Neural progenitor cell (in vitro differentiated cells): ENCODE data around the gene PPP1R16B. TPM values are rescaled to one million over a fixed set of nuclear protein-coding genes. Genes with fewer than 3 reads are reported as not detected.
A peak's percentile ranks its signal among the peaks of the same experiment; 100 is the strongest.

Experiments used
- DNase-seq: peaks from one replicate; pipeline ENCODE4 v3.0.0-alpha.2; 2016; ENCODE audit warnings: low spot score
- H2AFZ ChIP-seq: fragments of 200-600 bp; sonication (generic); replicated peaks from 2 replicates; pipeline ENCODE4 v1.6.1; 2016; ENCODE audit warnings: antibody characterized with exemption
- H3F3A ChIP-seq: fragments of 200-600 bp; sonication (generic); 2 replicates; pipeline ENCODE4 v1.6.1; 2016; ENCODE audit warnings: antibody characterized with exemption, low read depth
- H3K27ac ChIP-seq: fragments of 200-600 bp; sonication (generic); 2 replicates; pipeline ENCODE4 v1.5.1; 2016; ENCODE audit warnings: mild to moderate bottlenecking
- H3K27me3 ChIP-seq: fragments of 200-600 bp; sonication (generic); 2 replicates; pipeline ENCODE4 v1.6.1; 2016; ENCODE audit warnings: mild to moderate bottlenecking, moderate library complexity
- H3K36me3 ChIP-seq: fragments of 200-600 bp; sonication (generic); 2 replicates; pipeline ENCODE4 v1.5.1; 2016
- H3K4me1 ChIP-seq: fragments of 200-600 bp; sonication (generic); 2 replicates; pipeline ENCODE4 v1.6.1; 2016; ENCODE audit warnings: mixed run types
- H3K4me2 ChIP-seq: fragments of 200-600 bp; sonication (generic); 2 replicates; pipeline ENCODE4 v1.6.1; 2016
- H3K4me3 ChIP-seq: fragments of 200-600 bp; sonication (generic); 2 replicates; pipeline ENCODE4 v1.5.1; 2016
- H3K79me2 ChIP-seq: fragments of 200-600 bp; sonication (generic); 2 replicates; pipeline ENCODE4 v1.6.1; 2016; ENCODE audit warnings: low read depth
- H3K9ac ChIP-seq: fragments of 200-600 bp; sonication (generic); 2 replicates; pipeline ENCODE4 v1.6.1; 2016
- H3K9me3 ChIP-seq: fragments of 200-600 bp; sonication (generic); 2 replicates; pipeline ENCODE4 v1.5.1; 2016; ENCODE audit warnings: low read depth
- H4K20me1 ChIP-seq: fragments of 200-600 bp; sonication (generic); 2 replicates; pipeline ENCODE4 v1.6.1; 2016; ENCODE audit warnings: low read depth
- H3K27ac Mint-ChIP-seq: 3 replicates; pipeline ENCODE4 v1.8.0; 2021; ENCODE audit warnings: mixed read lengths
- H3K27me3 Mint-ChIP-seq: 2 replicates; pipeline ENCODE4 v1.8.0; 2022; ENCODE audit warnings: low read depth, mild to moderate bottlenecking, inconsistent platforms, moderate library complexity, mixed read lengths; ENCODE audit not compliant: insufficient read depth
- H3K36me3 Mint-ChIP-seq: 3 replicates; pipeline ENCODE4 v1.8.0; 2021; ENCODE audit warnings: mixed read lengths
- H3K4me1 Mint-ChIP-seq: 3 replicates; pipeline ENCODE4 v1.8.0; 2021; ENCODE audit warnings: mixed read lengths
- H3K4me3 Mint-ChIP-seq: 3 replicates; pipeline ENCODE4 v1.8.0; 2021; ENCODE audit warnings: mild to moderate bottlenecking, moderate library complexity, mixed read lengths
- H3K9me3 Mint-ChIP-seq: 3 replicates; pipeline ENCODE4 v1.8.0; 2020; ENCODE audit warnings: mixed read lengths
- EZH2 ChIP-seq: fragments of 200-600 bp; sonication (generic); IDR thresholded peaks from 2 replicates; pipeline ENCODE4 v1.6.1; 2017; ENCODE audit warnings: antibody characterized with exemption, mild to moderate bottlenecking, moderate library complexity
- EZH2phosphoT487 ChIP-seq: fragments of 200-600 bp; sonication (generic); IDR thresholded peaks from 2 replicates; pipeline ENCODE4 v1.6.1; 2017; ENCODE audit warnings: antibody characterized with exemption
- total RNA-seq: library from RNA; depleted of rRNA; stranded (reverse); fragments of >200 nt; gene quantifications from 2 replicates; pipeline ENCODE4 v1.2.3, GENCODE V29; 2015; ENCODE audit warnings: low replicate concordance
- TF ChIP-seq, protein P1 (sequence below): fragments of 200-600 bp; sonication (generic); IDR thresholded peaks from 2 replicates; pipeline ENCODE4 v1.5.1; 2017; ENCODE audit warnings: antibody characterized with exemption, mild to moderate bottlenecking

PPP1R16B gene
- total RNA-seq, 1 donor from 2014 or later: 0.95 TPM

DNA sequence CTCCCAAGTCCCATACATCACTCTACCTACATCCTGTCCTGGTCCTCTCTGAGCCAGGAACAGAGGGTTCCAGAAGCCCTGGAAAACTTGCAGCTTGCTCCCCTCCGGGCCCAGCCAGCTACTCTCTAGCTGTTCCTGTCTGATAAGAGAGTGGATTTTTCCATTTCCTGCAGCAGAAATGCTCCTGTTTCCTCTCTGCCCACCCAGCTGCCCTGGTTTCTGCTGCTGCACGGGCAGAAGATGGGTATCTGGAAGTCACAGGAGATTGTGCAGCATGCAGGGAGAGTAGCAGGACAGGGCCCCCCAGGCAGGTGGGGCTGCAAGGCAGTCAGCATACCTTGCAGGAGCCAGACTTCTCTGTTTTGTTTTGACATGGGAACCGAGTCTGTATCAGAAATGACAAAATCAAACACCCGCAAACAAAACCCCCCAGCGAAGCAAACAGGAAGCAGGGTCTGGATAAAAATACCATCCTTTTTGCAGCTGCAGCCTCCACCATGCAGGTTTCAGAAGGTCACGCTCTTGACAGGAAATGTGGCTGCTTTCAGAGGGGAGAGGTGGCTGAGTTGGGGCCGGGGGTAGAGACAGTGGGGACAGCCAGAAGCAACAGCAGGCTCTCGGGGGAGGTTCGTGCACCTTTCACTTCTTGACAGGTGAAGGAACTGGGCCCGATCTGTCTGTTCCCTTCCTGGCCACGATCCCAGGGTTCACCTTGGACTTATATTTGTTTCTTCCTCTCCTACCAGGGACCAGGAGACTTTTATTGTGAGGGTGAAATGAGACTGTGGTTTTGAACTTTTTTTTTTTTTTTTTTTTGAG lies 69.9 kb downstream of the PPP1R16B start:
- H3K4me1 ChIP-seq: no peaks in the 10 kb centered on the region

DNA sequence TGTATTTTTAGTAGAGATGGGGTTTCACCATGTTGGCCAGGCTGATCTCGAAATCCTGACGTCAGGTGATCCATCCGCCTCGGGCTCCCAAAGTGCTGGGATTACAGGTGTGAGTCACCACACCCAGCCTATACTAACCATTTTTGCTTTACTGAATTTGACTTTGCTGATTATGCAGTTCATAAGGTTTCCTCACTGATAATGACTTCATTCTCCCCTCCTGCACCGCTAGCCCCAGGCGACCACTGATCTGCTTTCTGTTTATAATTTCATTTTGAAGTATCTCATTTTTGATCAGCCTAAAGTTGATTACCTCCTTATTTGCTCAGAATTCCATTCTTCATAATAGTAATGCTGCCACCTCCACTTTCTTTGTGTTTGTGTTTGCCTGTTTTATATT lies 72.0 kb downstream of the PPP1R16B start:
- Mint-ChIP-seq H3K9me3 (no peaks in the 10 kb centered on the region), H3K4me3 (no peak overlapping the region), H3K36me3 (no peaks in the 10 kb centered on the region), H3K27ac (no peak overlapping the region), H3K27me3 (peaks cover 21% of the 10 kb centered on the region), H3K4me1 (no peaks in the 10 kb centered on the region)
- DNase-seq: no peak
- no peak for TF ChIP-seq EZH2
- TF ChIP-seq, protein P1, sequence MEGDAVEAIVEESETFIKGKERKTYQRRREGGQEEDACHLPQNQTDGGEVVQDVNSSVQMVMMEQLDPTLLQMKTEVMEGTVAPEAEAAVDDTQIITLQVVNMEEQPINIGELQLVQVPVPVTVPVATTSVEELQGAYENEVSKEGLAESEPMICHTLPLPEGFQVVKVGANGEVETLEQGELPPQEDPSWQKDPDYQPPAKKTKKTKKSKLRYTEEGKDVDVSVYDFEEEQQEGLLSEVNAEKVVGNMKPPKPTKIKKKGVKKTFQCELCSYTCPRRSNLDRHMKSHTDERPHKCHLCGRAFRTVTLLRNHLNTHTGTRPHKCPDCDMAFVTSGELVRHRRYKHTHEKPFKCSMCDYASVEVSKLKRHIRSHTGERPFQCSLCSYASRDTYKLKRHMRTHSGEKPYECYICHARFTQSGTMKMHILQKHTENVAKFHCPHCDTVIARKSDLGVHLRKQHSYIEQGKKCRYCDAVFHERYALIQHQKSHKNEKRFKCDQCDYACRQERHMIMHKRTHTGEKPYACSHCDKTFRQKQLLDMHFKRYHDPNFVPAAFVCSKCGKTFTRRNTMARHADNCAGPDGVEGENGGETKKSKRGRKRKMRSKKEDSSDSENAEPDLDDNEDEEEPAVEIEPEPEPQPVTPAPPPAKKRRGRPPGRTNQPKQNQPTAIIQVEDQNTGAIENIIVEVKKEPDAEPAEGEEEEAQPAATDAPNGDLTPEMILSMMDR: no peak
- no peak for TF ChIP-seq EZH2phosphoT487
- Histone ChIP-seq H3K4me2 (no peak overlapping the region), H3K4me1 (no peaks in the 10 kb centered on the region), H3K4me3 (no peak overlapping the region), H3F3A (no peaks in the 10 kb centered on the region), H3K27me3 (peaks cover 7% of the 10 kb centered on the region), H3K9ac (no peak overlapping the region), H2AFZ (no peak overlapping the region), H3K36me3 (no peaks in the 10 kb centered on the region), H3K9me3 (no peaks in the 10 kb centered on the region), H3K79me2 (no peaks in the 10 kb centered on the region), H3K27ac (no peak overlapping the region), H4K20me1 (peaks cover 27% of the 10 kb centered on the region)

More for the DNA sequence above, 69.9 kb downstream of the PPP1R16B start:
- H3K27ac Mint-ChIP-seq: no peak overlapping the region
- Histone ChIP-seq H3K9ac (no peak overlapping the region), H2AFZ (no peak overlapping the region), H4K20me1 (peaks cover 19% of the 10 kb centered on the region), H3K27ac (no peak overlapping the region), H3K4me2 (no peak overlapping the region), H3F3A (no peaks in the 10 kb centered on the region), H3K36me3 (no peaks in the 10 kb centered on the region), H3K9me3 (no peaks in the 10 kb centered on the region), H3K79me2 (no peaks in the 10 kb centered on the region), H3K27me3 (peaks cover 7% of the 10 kb centered on the region), H3K4me3 (no peak overlapping the region)
- no peaks in the 10 kb centered on the region for H3K36me3 Mint-ChIP-seq
- TF ChIP-seq EZH2: no peak
- TF ChIP-seq EZH2phosphoT487: no peak
- TF ChIP-seq, protein P1: no peak
- no peaks in the 10 kb centered on the region for H3K9me3 Mint-ChIP-seq
- no peaks in the 10 kb centered on the region for H3K4me1 Mint-ChIP-seq
- no peak for DNase-seq
- no peak overlapping the region for H3K4me3 Mint-ChIP-seq
- H3K27me3 Mint-ChIP-seq: peaks cover 20% of the 10 kb centered on the region

DNA sequence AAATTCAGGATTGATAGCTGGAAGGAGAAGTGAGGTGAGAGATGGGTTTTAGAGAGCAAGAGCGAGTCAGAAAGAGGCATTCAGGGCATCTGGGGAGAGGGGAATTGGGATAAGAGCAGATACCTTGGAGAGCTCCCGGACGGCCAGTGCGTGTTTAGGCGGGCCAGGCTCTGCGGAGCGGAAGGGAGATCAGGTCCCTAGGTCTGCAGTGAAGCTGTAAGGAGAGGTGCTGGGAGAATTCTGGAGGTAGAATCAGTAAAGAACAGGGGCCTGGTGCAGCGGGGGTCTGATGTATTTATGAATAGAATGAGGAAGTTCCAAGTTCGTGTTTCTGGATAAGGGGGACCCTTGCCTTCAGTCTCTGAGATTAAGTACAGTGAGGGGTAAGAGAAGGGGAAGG lies 73.4 kb downstream of the PPP1R16B start:
- Histone ChIP-seq H2AFZ (no peak overlapping the region), H4K20me1 (peaks cover 39% of the 10 kb centered on the region), H3K27ac (no peak overlapping the region), H3K9me3 (no peaks in the 10 kb centered on the region), H3K9ac (no peak overlapping the region), H3K4me2 (no peak overlapping the region), H3K36me3 (no peaks in the 10 kb centered on the region), H3K4me3 (no peak overlapping the region), H3F3A (no peaks in the 10 kb centered on the region), H3K4me1 (no peaks in the 10 kb centered on the region), H3K27me3 (peaks cover 7% of the 10 kb centered on the region), H3K79me2 (no peaks in the 10 kb centered on the region)
- Mint-ChIP-seq H3K27me3 (peaks cover 18% of the 10 kb centered on the region), H3K27ac (no peak overlapping the region), H3K36me3 (no peaks in the 10 kb centered on the region), H3K9me3 (no peaks in the 10 kb centered on the region), H3K4me3 (no peak overlapping the region), H3K4me1 (no peaks in the 10 kb centered on the region)
- DNase-seq: peak; percentile 79
- no peak for TF ChIP-seq EZH2
- TF ChIP-seq, protein P1: no peak
- TF ChIP-seq EZH2phosphoT487: no peak
